HG02870 (cell line): ENCODE measurements around the gene ARHGAP28.

ENCODE experiments used
- ATAC-seq: cut with Tn5 transposase; IDR thresholded peaks from one replicate; pipeline ENCODE4 v1.9.1; 2021; ENCODE audit warnings: mild to moderate bottlenecking, moderate library complexity; ENCODE audit not compliant: unreplicated experiment

ARHGAP28 gene

GRCh38 chr18:6950641-6951040, 221.1 kb downstream of the ARHGAP28 start:
- ATAC-seq = no peak

DNA sequence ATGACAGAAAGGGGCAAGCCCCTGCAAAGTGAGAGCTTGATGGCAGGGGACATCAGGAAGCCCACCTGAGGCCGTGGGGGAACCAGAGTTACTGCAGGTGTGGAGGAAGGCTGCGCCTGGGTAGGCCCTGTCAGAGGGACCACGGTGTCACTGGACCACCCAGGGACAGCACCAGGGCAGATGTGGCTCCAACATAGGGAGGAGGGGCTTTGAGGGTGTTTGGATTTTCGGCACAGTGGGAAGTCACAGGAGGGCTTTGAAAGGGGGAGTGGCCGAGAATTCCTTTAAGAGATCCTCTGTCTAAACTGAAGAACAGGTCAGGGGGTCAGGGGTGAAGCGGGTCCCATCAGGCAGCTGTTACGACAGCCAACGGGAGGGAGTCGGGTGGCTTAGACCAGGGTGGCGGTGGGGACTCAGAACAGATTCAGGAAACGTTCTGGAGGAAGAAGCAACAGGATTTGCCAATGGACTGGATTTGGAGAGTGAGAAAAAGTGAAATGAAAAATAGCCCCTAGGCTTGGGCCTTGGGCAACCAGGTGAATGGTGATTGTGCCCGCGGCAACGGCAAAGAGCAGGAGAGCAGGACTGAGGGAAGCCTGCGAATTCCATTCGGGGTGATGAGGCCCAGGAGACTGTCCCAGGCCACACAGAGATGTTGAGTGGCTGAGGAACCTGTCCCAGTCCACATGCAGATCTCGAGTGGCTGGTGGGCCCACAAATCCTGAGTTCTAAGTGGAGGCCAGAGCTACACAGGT, 222.0 kb downstream of the ARHGAP28 start:
- no peak for ATAC-seq

GRCh38 chr18:6954501-6954900, 225.0 kb downstream of the ARHGAP28 start:
- ATAC-seq = no peak

- no peak for ATAC-seq
Measured at GRCh38 chr18:6955304-6955703, 225.8 kb downstream of the ARHGAP28 start.

DNA sequence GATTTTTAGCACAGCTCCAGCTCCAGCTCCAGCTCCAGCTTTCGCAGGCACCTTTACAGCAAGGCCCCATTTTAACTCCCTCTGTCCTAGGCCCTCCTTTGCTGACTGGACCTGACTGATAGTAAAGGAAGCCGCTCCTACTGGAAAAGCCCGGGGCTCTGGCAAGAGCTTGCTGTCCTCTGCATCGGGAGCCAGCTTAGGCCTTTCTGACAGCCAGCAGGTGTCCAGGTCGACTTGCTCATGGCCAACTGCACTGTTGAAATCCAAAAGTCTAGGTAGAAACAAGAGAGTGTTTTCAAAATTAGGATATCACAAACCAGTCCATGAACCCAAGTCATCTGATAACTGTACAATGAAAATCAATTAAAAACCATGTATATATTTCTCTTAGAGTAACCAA, 227.0 kb downstream of the ARHGAP28 start:
- no peak for ATAC-seq

DNA sequence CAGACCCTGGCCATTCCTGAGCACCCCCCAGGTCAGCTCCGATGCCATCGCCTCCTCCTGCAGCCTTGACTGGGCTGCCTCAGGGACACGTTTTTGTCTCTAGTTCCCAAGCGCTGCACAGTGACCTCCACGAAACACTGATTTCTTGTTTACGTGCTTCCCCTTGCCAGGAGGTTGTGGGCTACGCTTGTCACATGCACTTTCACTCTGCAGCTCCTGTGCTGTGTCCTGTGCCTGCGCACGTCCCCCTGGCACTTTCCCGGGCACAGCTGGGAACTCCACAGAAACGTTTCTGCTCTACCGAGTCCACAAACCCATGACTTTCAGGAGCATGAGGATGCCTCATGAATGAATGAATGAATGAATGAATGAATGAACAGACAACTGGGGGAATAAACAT, 227.5 kb downstream of the ARHGAP28 start:
- ATAC-seq = no peak

DNA sequence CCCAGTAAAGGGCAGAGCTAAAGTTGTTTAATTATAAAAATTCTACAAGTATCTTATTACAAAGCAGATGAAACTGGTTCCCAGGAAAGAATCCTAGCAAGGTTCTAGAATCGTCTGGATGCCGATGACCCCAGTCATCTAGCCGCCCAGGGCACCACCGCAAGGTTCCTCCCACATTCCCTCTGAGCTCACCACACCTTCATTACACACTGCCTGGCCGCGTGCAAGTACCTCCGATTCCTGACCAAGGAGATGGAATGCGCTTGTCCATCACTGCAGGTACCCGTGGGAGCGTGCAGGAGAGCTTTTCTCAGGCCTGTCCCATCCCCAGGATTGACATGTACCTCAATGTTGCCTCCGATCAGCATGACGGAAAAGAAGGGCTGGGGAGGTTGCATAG, 229.6 kb downstream of the ARHGAP28 start:
- no peak for ATAC-seq

GRCh38 chr18:6960124-6960523, 230.6 kb downstream of the ARHGAP28 start:
- ATAC-seq = no peak

GRCh38 chr18:6960656-6961055, 231.1 kb downstream of the ARHGAP28 start:
- ATAC-seq = no peak

DNA sequence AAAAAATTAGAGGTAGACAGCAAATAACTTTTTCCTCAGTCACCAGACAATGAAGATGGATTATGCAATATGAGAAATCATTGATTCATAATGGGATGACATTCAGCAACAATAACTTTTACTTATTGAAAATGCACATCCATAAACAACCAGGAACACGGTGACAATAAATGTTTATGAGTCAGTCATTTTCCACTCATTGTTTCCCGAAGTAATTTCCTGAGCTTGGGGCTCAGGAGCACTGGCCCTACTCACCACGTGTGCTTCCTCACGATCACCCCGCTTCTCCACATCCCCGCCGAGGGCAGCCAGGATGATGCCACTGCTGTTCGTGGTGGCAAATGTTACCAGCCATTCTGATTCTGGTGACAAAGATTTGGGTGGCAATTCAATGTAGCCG, 231.8 kb downstream of the ARHGAP28 start:
- ATAC-seq = no peak

- no peak for ATAC-seq
Measured at GRCh38 chr18:6962571-6963451, 233.3 kb downstream of the ARHGAP28 start.

DNA sequence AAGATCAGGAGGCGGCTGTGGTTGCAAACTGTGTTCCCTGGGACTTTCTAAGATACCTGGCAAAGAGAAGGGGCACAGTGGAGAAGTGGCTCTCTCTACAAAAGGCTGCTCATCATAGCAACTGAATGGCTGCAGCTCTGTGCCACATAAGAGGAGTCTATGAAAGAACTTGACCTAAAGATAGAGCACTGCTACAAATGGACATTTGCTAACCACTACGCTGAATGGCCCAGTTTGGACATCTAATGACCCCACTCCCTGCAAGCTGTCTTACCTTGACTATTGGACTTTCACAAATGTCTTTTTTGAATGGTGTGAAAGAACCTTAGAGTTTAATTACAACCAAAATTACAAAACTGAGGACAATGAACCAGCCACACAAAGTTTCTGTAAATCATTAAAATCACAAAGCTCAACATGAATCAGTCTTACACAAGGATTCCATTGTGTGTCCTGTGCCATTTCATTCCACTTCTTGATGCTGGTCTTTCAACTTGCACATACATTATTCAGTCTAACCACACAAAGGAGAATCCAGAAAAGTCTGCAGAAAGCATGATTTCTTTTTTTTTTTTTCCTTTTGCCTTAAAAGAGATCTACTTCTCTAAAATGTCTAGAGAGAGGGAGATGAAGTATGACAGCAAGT, 234.1 kb downstream of the ARHGAP28 start:
- ATAC-seq = no peak
